MG63 (cell line): ENCODE data around the gene STK32B. TPM values are rescaled to one million over a fixed set of nuclear protein-coding genes. Genes with fewer than 3 reads are reported as not detected.

ENCODE experiments used
- DNase-seq: peaks from one replicate; pipeline ENCODE4 v3.0.0-alpha.2; 2020
- H3K27me3 ChIP-seq: fragments of 250-450 bp; sonication (Bioruptor Pico); 2 replicates; pipeline ENCODE4 v1.5.1; 2020; ENCODE audit warnings: mild to moderate bottlenecking, moderate library complexity
- H3K36me3 ChIP-seq: fragments of 250-450 bp; sonication (Bioruptor Pico); 2 replicates; pipeline ENCODE4 v1.5.1; 2020; ENCODE audit warnings: mild to moderate bottlenecking, moderate library complexity
- H3K4me3 ChIP-seq: fragments of 250-450 bp; sonication (Bioruptor Pico); 2 replicates; pipeline ENCODE4 v1.5.1; 2020; ENCODE audit warnings: mild to moderate bottlenecking, moderate library complexity
- H3K9me3 ChIP-seq: fragments of 250-450 bp; sonication (Bioruptor Pico); 2 replicates; pipeline ENCODE4 v1.5.1; 2020; ENCODE audit warnings: mild to moderate bottlenecking, moderate library complexity
- total RNA-seq: library from RNA; depleted of rRNA; stranded (reverse); fragments of >200 nt; shearing (Covaris generic); gene quantifications from 2 replicates; pipeline ENCODE4 v1.2.3, GENCODE V29; 2014; ENCODE audit warnings: low replicate concordance

STK32B gene
- total RNA-seq, 1 experiment from 2014 or later, result not detected

DNA sequence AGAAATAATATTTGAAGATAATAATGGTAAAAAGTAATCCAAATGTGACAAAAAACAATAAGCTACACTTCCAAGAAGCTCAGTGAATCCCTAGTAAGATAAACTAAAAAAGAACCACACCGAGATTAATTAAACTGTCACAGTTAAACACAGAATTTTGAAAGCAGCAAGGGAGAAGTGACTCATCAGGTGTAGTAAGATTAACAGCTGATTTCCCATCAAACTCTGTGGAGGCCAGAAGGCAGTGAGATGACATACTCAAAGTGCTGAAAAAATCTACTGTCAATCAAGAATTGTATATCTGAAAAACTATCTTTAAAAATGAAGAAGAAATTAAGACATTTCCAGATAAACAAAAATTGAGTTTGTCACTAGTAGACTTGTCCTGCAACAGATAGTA is 35.3 kb downstream of the STK32B start:
- H3K4me3 ChIP-seq, result no peak overlapping the region
- DNase-seq, result no peak
- no peaks in the 10 kb centered on the region for H3K36me3 ChIP-seq
- H3K9me3 ChIP-seq, result no peaks in the 10 kb centered on the region
- no peaks in the 10 kb centered on the region for H3K27me3 ChIP-seq

DNA sequence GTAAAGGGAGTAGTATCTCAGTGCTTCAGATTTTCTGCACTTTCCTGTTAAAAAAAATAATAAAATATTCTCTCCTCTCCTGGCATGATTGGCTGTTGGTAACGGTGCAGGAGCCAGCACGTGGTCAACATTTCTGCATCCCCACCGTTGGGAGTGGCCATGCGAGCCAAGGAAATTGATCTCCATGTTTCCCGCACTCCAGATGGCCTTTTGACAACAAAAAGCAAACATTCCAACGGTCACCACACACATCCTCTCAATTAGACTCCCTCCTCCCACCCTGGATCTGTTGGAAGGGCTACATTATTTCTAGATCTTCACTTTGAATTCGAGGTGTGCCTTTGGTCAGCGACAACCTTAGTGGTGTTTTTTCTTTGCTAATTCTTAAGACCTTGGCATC is 45.0 kb downstream of the STK32B start:
- Histone ChIP-seq H3K4me3 (no peak overlapping the region), H3K9me3 (no peaks in the 10 kb centered on the region), H3K27me3 (no peaks in the 10 kb centered on the region), H3K36me3 (no peaks in the 10 kb centered on the region)
- no peak for DNase-seq

GRCh38 chr4:5098176-5098575 is 46.9 kb downstream of the STK32B start:
- Histone ChIP-seq H3K4me3 (no peak overlapping the region), H3K27me3 (no peaks in the 10 kb centered on the region), H3K9me3 (no peaks in the 10 kb centered on the region), H3K36me3 (no peaks in the 10 kb centered on the region)
- DNase-seq, result no peak

DNA sequence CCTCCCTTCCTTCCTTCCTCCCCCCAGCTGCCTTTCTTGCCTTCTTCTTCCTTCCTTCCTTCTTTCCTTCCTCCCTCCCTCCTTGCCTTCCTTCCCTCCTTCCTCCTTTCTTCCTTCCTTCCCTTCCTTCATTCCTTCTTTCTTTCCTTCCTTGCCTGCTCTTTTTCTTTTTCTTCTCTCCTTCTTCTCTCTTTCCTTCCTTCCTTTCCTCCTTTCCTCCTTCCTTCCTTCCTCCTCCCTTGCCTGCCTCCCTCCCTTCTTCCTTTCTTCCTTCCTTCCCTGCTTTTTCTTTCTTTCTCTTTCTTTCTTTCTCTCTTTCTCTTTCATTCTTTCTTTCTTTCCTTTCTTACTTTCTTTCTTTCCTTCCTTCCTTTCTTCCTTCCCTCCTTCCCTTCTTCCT is 49.1 kb downstream of the STK32B start:
- Histone ChIP-seq H3K27me3 (no peaks in the 10 kb centered on the region), H3K36me3 (no peaks in the 10 kb centered on the region), H3K4me3 (no peak overlapping the region), H3K9me3 (no peaks in the 10 kb centered on the region)
- no peak for DNase-seq

DNA sequence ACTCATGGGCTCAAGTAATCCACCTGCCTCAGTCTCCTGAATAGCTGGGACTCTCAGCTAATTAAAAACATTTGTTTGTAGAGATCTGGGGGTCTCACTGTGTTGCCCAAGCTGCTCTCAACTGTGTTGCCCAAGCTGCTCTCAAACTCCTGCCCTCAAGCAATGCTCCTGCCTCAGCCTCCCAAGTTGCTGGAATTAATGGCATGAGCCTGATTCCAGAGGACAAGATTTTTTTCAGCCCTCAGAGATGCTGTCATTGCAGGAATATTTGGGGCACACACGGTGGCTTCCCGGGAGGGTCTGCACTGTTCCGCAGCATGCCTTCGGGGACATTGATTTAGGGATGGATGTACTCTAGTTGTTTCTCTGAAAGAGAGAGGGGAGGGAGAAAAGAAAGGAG is 49.7 kb downstream of the STK32B start:
- Histone ChIP-seq H3K27me3 (no peaks in the 10 kb centered on the region), H3K36me3 (no peaks in the 10 kb centered on the region), H3K9me3 (no peaks in the 10 kb centered on the region), H3K4me3 (no peak overlapping the region)
- DNase-seq, result no peak

DNA sequence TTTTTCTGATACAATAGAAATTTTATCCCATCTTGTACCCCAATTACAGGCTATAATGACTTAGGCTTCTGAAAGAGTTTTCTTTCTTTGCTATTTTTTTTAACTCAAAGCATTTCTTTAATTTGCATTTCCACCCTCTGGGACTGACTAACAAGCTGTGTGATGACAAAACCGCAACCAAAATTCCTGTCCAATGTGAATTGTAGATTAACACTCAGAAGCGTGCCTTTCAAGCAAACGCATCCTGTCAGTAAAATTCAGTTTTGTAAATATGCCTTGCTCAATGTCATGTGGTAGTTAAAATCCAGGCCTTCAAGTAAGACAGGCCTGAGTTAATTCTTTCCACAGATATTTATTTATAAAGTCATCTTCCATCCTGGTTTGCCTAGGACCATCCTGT is 50.3 kb downstream of the STK32B start:
- Histone ChIP-seq H3K27me3 (no peaks in the 10 kb centered on the region), H3K4me3 (no peak overlapping the region), H3K9me3 (no peaks in the 10 kb centered on the region), H3K36me3 (no peaks in the 10 kb centered on the region)
- no peak for DNase-seq

GRCh38 chr4:5110901-5111300 is 59.6 kb downstream of the STK32B start:
- Histone ChIP-seq H3K36me3 (no peaks in the 10 kb centered on the region), H3K27me3 (no peaks in the 10 kb centered on the region), H3K9me3 (no peaks in the 10 kb centered on the region), H3K4me3 (no peak overlapping the region)
- no peak for DNase-seq

- no peaks in the 10 kb centered on the region for H3K27me3 ChIP-seq
- no peaks in the 10 kb centered on the region for H3K36me3 ChIP-seq
- DNase-seq, result no peak
- H3K9me3 ChIP-seq, result no peaks in the 10 kb centered on the region
- no peak overlapping the region for H3K4me3 ChIP-seq
Measured at GRCh38 chr4:5112333-5113095, 61.2 kb downstream of the STK32B start.

DNA sequence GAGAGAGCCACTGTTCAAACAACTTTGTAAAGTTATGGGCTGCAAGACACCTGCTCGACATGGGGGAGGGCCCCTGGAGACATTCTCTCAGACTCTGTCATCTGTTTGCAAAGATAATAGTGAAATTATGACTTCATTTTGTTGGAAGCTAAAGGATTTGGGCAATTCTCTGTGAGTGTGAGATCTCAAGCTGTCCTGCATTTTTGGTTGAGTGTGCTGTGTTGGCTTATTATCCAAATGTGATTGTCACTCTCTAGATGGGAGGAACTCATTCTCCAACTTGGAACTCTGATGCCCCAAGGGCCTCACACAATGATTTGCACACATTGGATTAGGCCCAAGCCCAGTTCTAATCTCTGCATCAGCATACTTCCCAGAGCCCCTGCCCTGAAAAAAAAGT is 63.7 kb downstream of the STK32B start:
- no peaks in the 10 kb centered on the region for H3K36me3 ChIP-seq
- DNase-seq, result no peak
- no peak overlapping the region for H3K4me3 ChIP-seq
- no peaks in the 10 kb centered on the region for H3K27me3 ChIP-seq
- H3K9me3 ChIP-seq, result no peaks in the 10 kb centered on the region

GRCh38 chr4:5118091-5118786 is 67.0 kb downstream of the STK32B start:
- H3K27me3 ChIP-seq, result no peaks in the 10 kb centered on the region
- H3K4me3 ChIP-seq, result no peak overlapping the region
- DNase-seq, result no peak
- no peaks in the 10 kb centered on the region for H3K36me3 ChIP-seq
- H3K9me3 ChIP-seq, result no peaks in the 10 kb centered on the region

DNA sequence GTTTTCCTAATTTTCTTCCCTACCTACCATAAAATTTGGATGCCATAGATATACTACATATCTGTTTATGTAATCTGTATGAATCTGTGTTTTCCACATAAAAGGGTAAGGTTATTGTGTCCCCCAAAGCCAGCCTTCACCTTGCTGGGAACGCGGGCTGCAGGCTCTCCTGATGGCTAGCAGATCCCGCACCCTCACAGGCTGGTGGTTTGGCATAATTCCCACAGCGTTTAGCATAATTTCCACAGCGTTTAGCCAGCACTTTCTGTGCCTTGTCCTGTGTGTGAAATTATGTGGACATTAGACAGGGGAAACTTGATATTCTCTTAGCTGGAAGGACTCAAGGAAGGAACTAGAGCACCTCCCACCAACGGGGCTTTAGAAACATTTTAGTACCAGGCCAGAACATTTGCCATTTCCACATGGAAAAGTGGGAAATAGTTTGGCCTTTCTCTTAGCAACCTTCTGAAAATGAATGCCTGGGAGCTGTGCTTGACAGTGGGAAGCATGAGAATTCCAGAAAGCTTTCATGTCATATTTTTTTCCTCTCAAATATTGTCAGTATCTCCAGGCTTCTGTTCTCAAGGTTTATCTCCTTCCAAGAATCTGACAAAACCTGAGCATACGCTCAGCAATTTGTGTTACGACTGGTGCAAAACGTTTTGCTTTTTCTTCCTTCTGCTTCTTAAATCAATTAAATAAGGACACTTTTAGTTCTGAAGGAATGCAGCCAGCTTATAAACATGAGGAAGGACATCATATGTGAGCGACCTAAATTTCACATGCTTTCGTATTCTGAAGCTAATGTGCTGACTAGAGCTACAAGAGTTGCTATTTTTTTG is 67.9 kb downstream of the STK32B start:
- no peaks in the 10 kb centered on the region for H3K9me3 ChIP-seq
- no peaks in the 10 kb centered on the region for H3K36me3 ChIP-seq
- H3K4me3 ChIP-seq, result no peak overlapping the region
- H3K27me3 ChIP-seq, result no peaks in the 10 kb centered on the region
- no peak for DNase-seq

- H3K4me3 ChIP-seq, result no peak overlapping the region
- H3K9me3 ChIP-seq, result no peaks in the 10 kb centered on the region
- no peaks in the 10 kb centered on the region for H3K27me3 ChIP-seq
- H3K36me3 ChIP-seq, result no peaks in the 10 kb centered on the region
- no peak for DNase-seq
Measured at GRCh38 chr4:5120067-5120466, 68.8 kb downstream of the STK32B start.

DNA sequence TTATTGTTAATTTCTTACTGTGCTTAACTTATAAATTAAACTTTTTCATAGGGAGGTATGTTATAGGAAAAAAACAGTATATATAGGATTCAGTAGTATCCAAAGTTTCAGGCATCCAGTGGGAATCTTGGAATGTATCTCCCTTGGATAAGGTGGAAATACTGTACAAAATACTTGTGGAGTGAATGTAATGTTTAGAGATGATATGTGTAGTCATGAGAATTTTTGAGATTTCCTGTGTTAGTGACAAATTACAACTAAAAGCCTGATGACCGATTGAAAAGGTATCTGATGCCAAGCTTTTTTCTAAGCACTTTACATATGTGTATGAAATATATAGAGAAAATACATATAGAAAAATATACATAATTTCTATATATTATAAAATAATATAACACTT is 69.2 kb downstream of the STK32B start:
- Histone ChIP-seq H3K36me3 (no peaks in the 10 kb centered on the region), H3K4me3 (no peak overlapping the region), H3K9me3 (no peaks in the 10 kb centered on the region), H3K27me3 (no peaks in the 10 kb centered on the region)
- no peak for DNase-seq

DNA sequence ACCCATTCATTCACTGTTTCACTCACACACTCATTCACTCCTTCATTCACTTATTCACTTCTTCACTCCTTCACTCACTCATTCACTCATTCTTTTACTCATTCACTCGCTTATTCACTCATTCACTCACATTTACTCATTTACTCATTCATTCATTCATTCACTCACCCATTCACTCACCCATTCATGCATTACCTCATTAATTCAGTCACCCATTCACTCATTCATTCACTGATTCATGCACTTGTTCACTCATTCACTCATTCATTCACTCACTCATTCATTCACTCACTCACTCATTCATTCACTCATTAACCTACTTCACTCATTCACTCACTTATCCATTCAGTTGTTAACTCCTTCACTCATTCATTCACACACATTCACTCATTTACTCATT is 70.8 kb downstream of the STK32B start:
- Histone ChIP-seq H3K4me3 (no peak overlapping the region), H3K9me3 (no peaks in the 10 kb centered on the region), H3K27me3 (no peaks in the 10 kb centered on the region), H3K36me3 (no peaks in the 10 kb centered on the region)
- DNase-seq, result no peak

GRCh38 chr4:5124876-5125275 is 73.6 kb downstream of the STK32B start:
- Histone ChIP-seq H3K27me3 (no peaks in the 10 kb centered on the region), H3K9me3 (no peaks in the 10 kb centered on the region), H3K4me3 (no peak overlapping the region), H3K36me3 (no peaks in the 10 kb centered on the region)
- no peak for DNase-seq

- H3K9me3 ChIP-seq, result no peaks in the 10 kb centered on the region
- H3K36me3 ChIP-seq, result no peaks in the 10 kb centered on the region
- no peak overlapping the region for H3K4me3 ChIP-seq
- DNase-seq, result no peak
- no peaks in the 10 kb centered on the region for H3K27me3 ChIP-seq
Measured at GRCh38 chr4:5125321-5125720, 74.0 kb downstream of the STK32B start.

DNA sequence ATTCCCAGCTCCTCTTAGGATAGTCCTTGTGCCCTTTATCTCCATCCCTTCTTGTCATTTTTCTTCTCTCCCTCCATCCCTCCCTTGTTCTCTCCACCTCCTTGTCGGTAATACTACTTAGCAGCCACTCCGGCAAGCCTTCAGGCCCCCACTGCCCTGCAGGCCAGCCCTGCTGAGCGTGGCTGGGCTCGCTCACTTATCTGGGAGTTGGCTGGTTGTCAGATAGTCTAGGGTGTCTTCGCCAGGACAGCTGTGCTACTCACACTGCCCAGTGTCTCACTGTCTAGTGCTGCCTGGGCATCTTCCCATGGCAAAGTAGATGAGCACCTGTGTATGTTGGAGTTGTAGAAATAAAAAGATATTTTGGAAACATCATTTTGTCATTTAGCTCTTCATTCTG is 75.0 kb downstream of the STK32B start:
- H3K9me3 ChIP-seq, result no peaks in the 10 kb centered on the region
- no peak overlapping the region for H3K4me3 ChIP-seq
- H3K27me3 ChIP-seq, result no peaks in the 10 kb centered on the region
- H3K36me3 ChIP-seq, result no peaks in the 10 kb centered on the region
- no peak for DNase-seq
